NCI-H1694 treated with DMSO at 0.1 percent for 48 hours (cell line): Measurements from ENCODE around the gene MEOX2.

Source experiments
- DNase-seq: peaks from one replicate; lab custom pipeline; 2025; lab: John Stamatoyannopoulos, UW

Gene MEOX2

GRCh38 chr7:15610503-15610902, 76.0 kb downstream of the MEOX2 start:
- no peak for DNase-seq

GRCh38 chr7:15609287-15609686, 77.2 kb downstream of the MEOX2 start:
- DNase-seq = no peak

- DNase-seq = no peak
Measured at GRCh38 chr7:15607529-15608210, 78.8 kb downstream of the MEOX2 start.

DNA sequence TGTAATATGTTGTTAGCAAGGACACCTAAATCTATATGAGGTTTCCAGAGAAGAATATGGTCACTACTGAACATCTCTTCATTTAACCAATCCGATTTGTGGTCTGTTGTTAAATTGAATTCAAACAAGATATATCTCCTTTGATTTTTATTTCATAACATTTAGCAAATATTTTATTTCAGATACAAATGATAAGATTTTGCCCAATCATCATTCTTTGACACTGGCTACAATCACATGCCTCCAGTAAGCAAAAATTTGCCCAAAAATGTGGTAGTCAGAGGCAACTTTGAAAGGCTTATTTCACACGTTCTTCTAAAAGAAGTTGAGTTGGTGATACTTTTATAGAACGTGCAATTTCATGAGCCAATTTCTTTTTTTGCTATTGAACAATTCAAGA, 79.9 kb downstream of the MEOX2 start:
- DNase-seq = no peak

DNA sequence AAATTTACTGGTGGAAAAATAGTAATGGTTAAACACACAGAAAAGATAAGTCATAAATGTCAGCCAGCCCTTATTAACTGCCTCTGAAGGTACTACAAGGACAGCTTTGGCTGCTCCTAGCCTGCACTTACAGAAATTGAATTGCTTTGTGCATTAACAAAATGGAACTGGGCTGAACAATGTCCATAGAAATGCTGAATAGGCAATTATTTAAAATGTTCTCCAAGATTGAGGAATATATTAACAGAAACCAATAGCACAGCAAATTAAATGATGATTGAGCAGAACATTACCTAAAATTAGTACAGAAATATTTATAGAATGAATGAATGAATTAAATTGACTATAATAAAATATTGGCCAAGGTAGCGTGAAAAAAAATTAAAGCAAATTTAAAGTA, 82.3 kb downstream of the MEOX2 start:
- no peak for DNase-seq

- no peak for DNase-seq
Measured at GRCh38 chr7:15603124-15603523, 83.4 kb downstream of the MEOX2 start.

DNA sequence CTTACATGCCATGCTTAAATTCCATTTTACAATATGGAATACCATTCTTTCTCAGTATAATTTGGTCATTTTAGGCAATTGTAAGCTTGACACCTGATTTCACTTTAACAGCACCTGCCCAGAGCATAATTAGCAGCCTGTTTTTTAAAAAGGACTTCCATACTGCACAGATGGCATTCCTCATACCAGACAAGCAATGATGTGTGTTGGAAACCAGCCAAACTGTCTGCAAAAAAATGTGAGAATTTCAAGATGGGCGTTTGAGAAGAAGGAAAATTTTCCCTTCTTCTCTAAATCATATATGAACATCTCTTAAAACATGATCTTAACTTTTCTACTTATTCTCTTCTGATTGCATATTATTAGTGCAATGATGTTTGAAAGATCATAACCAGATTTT, 84.2 kb downstream of the MEOX2 start:
- DNase-seq = peak; percentile 70

- no peak for DNase-seq
Measured at GRCh38 chr7:15601175-15601574, 85.3 kb downstream of the MEOX2 start.

GRCh38 chr7:15600298-15600697, 86.2 kb downstream of the MEOX2 start:
- no peak for DNase-seq

GRCh38 chr7:15594461-15594860, 92.0 kb downstream of the MEOX2 start:
- no peak for DNase-seq

- no peak for DNase-seq
Measured at GRCh38 chr7:15593382-15593781, 93.1 kb downstream of the MEOX2 start.

DNA sequence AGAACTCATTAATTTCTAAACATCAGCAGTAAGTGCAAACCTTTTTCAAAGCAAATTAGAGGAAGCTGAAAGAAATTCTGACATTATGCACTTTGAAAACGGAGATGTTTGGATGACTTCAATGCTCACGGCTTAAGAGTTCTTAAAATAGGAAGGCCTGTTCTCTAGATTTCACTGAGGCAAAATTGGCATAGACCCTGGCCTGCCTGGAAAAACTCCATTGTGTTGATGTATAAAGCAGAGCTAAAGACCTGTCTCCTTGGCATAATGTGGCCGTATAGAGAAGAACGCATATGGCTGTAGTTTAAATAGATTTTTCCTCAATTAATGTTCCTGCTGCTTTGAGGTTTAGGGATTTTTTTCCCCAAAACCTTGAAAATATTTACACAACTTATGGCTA, 100.2 kb downstream of the MEOX2 start:
- DNase-seq = no peak

GRCh38 chr7:15584575-15584974, 101.9 kb downstream of the MEOX2 start:
- no peak for DNase-seq

- DNase-seq = no peak
Measured at GRCh38 chr7:15582773-15583172, 103.7 kb downstream of the MEOX2 start.

- DNase-seq = no peak
Measured at GRCh38 chr7:15581352-15581951, 105.0 kb downstream of the MEOX2 start.

DNA sequence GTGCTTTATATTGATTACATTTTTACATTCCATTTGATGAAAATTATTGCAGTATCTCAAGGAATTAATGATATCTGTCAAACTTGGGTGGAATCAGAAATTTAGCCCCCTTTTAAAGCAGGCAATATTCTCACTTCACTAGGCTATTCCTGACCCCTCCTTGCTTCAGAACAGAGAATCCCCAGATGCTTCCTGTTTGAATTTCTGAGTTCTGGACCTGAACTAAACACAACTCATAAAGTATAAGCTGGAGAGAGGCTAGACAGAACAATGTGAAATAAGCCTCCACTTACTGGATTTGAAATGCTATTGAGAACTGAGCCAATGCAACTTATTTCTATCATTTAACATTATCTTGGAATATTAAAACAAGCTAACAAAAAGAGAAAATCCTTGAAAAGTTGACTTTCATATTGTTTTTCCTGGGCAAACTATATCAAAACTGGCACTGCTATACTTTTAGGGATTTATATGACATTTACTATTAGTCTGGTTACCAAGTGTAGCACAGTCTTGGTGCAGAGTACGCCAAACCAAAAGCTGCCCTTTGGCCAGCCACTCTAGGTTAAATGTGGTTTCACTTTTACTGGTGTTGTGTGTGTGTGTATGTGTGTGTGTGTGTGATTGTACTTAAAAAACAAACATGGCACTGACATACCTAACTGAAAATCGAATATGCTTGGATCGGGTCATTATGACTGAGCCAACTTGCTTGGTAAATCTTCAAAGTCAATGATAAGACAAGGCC, 105.7 kb downstream of the MEOX2 start:
- DNase-seq = no peak

GRCh38 chr7:15577600-15577999, 108.9 kb downstream of the MEOX2 start:
- no peak for DNase-seq

DNA sequence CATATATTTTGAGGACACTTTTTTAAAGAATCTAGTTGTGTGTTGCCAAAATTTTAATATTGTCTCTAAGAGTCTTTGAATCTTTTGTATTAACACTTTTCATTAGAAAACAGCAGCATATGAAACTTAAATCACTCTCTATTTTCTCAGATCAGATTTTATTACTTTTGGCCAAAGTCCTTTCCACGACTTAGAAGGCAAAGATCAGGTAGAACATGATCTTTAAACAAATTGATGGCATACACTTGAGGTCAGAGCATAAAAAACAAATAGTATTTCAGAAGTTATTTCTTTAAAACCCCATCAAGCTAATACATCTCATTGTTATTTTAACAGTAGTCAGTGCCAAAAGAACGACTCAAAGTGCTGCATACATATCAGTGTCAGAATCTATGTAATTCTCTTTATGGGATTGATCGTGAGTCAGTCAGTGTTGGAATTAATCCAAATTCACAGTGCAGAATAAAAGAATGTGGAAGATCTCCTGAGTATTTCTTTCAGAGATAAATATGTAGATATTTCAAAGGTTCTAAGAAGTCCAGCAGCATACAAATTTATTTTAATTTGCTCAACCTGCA, 115.1 kb downstream of the MEOX2 start:
- no peak for DNase-seq

- no peak for DNase-seq
Measured at GRCh38 chr7:15567652-15568051, 118.8 kb downstream of the MEOX2 start.

GRCh38 chr7:15567036-15567435, 119.4 kb downstream of the MEOX2 start:
- DNase-seq = no peak

GRCh38 chr7:15566476-15566875, 120.0 kb downstream of the MEOX2 start:
- DNase-seq = no peak

DNA sequence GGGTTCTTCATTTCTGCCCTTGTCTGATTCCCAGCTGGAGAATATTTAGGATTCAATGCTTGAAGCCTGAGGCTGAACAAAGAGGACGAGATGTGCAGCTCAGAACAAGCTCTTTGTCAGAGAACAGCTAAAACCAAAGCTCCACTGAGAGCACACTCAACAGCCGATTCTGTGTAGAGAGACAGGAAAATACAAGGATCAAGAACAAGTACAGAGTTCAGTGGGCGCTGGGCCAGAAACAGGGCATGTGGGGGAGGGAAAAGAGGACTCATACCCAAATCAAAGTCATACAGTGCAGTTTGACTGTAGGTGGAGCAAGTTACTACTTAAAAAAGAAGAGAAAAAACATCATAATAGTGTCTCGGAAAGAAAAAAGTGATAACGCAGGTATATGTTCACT, 124.6 kb downstream of the MEOX2 start, which contains the start of gene AGMO:
Gene AGMO, minus strand, starts transcription at position 181 of the 400 bp plus-strand sequence.
- DNase-seq = no peak
